Stimulated activated CD8-positive, alpha-beta memory T cell treated with anti-CD3 and anti-CD28 coated beads, Interleukin-12 subunit alpha, Interleukin-12 subunit beta, amount 100 ng/mL, for 1 hour (primary cell): Measurements from ENCODE around the gene ALDH1L2.

Experiments
- DNase-seq: peaks from one replicate; pipeline ENCODE4 v3.0.0-alpha.2; 2020; ENCODE audit warnings: low read depth

The ALDH1L2 gene

GRCh38 chr12:105083551-105084105, 630 bp downstream of the ALDH1L2 start:
- DNase-seq: no peak

GRCh38 chr12:105083031-105083430, 1.2 kb downstream of the ALDH1L2 start:
- no peak for DNase-seq

GRCh38 chr12:105078712-105079570, 5.3 kb downstream of the ALDH1L2 start:
- no peak for DNase-seq

GRCh38 chr12:105077435-105077834, 6.8 kb downstream of the ALDH1L2 start:
- DNase-seq: no peak

DNA sequence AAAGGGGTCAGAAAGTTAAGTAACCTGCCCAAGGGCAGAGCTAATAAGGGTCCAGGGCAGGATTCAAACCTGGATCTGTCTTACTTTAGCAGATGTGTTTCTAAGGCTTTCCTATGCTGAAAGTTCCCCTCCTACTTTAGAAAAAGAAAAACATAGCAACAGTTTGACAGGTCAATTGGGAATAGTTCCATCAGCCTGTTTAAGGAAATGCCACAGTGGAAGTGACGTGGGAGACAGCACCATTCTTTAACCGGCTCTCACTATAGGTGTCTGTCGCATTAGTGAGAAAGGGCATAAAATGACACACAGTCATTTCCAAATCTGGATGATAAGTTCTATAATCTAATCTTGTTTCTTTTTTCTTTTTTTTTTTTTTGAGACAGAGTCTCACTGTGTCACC, 7.3 kb downstream of the ALDH1L2 start:
- DNase-seq: no peak

GRCh38 chr12:105076098-105076497, 8.2 kb downstream of the ALDH1L2 start:
- no peak for DNase-seq

DNA sequence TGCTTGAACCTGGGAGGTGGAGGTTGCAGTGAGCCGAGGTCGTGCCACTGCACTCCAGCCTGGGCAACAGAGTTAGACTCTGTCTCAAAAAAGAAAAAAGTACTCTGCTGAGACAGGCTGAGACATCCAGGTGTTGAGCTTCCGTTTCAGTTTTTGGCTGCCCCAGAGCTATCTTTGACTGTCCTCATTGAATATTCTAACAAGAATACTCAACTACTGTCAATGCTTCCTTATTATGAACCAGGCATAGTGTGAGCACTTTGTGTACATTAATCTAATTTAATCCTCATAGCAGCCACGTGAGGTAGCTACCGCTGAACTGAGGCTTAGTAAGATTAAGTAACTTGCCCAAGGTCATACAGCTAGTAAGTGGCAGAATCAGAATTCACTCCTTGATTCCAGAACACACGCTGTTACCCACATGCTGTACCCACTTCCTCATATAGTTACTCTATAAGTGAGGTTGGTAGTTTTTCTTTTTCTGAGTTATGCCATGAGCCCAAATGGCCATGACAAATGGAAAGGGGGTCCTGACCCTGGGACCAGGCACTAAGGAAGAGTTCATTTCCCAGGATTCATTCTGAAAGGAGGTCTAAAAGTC, 11.3 kb downstream of the ALDH1L2 start:
- DNase-seq: no peak

DNA sequence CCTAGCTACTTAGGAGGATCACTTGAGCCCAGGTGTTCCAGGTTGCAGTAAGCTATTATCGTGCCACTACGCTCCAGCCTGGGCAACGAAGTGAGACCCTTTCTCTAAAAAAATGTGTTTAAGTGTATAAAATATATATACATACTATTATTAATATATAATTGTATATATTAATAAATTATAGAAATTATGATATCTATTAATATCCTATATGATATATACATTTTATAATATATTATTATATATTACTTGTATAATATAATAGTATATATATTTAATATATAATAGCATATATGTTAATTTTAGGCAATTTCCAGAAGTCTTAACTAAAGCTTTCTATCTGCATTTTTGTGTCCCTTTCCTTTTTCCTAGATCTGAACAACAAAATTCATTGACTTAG, 12.3 kb downstream of the ALDH1L2 start:
- no peak for DNase-seq

DNA sequence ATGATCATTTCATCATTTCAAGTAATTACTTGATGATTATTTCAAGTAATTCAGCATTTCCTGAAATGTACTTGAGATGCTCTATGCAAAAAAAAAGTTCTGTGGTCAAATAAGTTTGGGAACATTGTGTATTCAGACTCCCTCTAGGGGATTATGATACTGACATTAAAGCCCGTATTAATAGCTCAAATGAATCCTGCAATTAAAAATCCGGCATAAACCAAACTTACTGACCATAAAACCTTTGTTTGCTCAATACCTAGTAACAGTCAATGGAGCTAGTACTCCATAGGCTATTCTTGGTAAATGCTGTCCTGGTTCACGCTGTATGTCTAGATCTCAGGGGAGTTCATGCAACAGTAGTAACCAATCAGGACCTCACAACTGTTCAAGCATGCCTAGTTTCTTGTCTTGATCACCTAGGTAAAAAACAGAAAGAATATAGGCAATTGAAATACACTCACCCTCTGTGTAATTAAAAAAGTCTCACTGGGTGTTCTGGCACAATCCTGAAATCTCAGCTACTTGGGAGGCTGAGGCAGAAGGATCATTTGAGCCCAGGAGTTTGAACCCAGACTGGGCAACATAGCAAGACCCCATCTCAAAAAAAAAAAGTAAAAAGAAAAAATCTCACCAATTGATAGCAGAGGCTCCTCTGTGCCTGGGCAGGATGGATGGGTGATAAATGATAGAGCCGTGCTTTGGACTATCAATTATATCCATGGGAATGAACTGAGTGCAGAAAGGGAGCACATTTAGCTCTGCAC, 14.1 kb downstream of the ALDH1L2 start:
- DNase-seq: no peak

DNA sequence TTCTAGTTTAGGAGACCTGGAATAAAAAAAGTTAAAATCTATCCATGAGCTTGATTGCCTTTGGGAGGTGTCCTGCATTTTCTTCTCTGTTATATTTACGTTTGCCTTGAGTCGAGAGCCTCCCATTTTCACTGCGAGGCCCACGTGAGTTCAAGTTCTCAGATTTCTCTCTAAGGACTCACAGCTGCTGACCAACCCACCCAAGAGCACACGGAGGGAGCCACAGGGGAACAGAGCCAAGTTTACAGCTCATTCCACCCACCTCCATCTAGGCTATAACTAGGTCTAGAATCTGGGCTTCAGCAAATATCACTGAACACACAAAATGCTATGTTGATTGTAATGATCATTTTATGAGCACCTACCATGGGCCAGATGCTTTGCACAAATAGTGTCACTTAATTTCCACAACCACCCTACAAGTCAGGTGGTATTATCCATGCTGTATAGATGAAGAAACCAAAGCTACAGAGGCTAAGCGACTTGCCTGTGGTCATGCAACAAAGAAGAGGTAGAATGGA, 16.7 kb downstream of the ALDH1L2 start:
- DNase-seq: no peak

DNA sequence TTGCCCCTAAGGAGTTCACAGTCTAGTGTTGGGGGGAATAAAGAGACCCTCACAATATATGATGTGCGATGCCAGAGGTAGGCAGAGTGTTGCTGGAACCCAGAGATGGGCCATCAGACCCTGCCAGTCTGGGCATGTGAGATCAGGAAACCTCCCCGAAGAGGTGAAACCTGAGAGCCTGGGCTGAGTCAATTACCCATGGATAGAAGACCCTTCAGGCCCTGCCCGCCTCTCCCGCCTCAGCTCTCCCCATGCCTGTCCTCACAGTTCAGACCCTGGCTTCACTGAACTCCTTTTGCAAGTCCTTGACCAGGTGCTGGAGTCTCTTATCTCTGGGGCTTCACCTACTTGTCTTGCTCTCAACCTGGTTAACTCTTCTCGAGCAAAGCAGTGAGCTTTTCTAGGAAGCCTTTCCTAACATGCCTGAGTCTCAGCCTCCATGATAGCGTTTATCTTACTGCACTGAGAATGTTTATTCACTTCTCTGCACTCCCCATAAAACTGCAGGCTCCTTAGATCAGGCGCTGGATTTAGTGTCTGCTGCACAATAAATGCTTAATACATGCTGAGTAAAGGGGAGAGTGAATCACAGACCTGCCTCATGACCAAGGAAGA, 19.6 kb downstream of the ALDH1L2 start:
- DNase-seq: no peak

DNA sequence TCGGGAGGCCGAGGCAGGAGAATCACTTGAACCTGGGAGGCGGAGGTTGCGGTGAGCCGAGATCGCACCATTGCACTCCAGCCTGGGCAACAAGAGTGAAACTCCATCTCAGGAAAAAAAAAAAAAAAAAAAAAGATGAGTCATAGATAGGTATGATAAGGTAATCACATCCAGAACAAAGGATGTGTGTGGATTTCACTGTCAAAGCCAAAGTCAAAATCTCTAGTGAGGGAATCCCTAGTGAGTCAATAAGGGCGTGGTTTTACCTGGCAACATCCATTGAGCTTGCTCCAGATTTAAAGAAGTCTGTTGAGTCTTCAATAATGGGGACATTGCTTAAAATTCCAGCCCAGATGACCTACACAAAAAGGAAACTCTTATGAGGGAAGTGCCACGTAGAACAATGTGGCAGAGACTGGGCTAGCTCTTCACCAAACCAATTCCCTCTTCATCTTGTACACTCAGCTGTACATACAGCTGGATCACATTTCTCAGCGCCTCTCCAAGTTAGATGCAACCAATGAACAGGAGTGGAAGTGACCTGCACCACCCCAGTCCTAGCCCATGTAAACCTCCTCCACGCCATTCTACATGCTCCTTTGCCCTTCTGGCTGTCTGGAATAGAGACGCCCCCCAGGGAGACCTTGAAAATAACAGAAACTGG, 23.4 kb downstream of the ALDH1L2 start:
- DNase-seq: no peak

GRCh38 chr12:105057174-105057573, 27.1 kb downstream of the ALDH1L2 start:
- no peak for DNase-seq

- DNase-seq: peak; percentile 61
Observed at GRCh38 chr12:105053116-105053572, 31.1 kb downstream of the ALDH1L2 start.

DNA sequence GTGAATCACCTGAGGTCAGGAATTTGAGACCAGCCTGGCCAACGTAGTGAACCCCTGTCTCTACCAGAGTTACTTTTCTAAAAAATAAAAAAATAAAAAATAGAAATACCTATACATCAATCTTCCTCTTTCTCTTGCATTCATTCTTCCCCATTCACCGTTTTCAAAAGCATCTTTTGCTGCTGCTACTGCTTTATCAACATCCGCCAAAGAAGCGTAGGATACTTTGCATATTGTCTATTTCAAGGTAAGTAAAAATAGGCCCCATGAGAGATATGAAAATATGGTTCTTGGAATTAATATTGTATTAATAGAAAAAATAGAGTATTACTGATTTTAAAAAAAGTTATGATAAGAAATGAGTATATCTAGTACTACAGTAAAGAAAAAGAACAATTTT, 32.3 kb downstream of the ALDH1L2 start:
- DNase-seq: no peak

DNA sequence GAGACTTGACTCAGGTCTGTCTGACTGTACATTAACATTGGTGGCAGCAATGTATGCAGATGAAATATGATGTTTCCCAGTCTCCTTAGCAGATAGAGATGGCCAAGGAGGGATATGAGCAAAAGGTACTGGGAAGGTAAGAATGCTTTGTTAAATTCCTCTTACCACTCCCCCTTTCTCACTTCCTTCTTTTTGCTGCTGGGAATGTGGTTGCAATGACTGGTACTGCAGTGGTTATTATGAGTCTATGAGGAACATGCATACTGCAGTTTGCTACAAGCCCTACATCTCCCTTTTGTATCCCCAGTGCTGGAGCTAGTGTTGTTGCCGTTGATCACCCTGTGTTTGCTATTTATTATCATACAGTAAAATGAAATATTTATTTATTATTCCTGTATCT, 35.9 kb downstream of the ALDH1L2 start:
- no peak for DNase-seq

DNA sequence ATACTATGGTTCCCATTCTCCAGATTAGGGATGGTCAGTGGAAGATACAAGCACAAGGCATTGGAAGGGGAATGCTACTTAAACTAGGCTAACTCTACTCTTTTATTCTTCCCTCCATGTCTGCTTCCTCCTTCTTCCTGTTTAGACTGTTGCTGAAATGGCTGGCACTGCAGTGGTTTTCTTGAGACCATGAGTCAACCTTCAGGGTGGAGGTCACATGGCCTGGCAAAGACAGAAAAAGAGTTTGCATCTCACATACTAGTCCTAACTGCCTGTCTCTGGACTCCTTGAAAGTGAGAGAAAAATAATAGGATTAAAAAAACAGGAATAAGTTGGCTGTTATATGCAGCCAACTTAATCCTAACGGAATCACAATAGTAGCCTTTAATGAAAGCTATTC, 37.0 kb downstream of the ALDH1L2 start:
- DNase-seq: no peak

DNA sequence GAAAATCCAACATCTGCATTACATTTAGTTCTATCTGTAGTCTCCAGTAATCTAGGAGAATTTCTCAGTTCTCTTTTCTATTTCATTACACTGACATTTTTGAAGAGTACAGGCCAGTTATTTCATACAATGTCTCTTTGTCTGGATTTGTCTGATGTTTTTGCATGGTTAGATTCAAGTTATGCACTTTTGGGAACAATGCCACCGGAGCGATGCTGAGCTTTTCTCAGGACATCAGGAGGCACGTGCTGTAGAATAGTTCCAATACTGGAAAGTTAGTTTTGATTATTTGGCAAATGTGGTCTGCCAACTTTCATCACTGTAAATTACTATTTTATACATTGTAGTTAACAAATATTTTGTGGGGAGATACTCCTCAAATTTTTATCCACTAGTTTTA, 43.1 kb downstream of the ALDH1L2 start:
- no peak for DNase-seq

- no peak for DNase-seq
Observed at GRCh38 chr12:105040476-105040875, 43.8 kb downstream of the ALDH1L2 start.

GRCh38 chr12:105036937-105037649, 47.2 kb downstream of the ALDH1L2 start:
- no peak for DNase-seq

DNA sequence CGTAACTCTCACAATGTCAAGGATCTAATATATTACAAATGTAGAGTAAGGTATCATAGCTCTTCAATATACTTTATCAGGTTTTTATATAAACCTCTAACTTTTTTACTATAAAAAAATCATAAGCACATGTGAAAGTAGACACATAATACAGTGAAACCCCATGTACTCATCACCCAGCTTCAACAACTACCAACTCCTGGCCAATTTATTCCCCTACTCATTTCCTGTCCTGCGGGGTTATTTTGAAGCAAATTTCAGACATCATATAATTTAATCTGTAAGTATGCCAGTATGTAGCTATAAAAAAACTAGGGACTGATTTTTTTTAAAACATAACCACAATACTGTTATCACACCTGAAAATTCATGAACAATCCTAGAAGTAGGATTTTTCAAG, 50.4 kb downstream of the ALDH1L2 start:
- DNase-seq: no peak
